Keratinocyte (primary cell): ENCODE results near the gene TAF4. TPM values are rescaled to one million over a fixed set of nuclear protein-coding genes. Genes with fewer than 3 reads are reported as not detected.

Experiments used
- DNase-seq: peaks from one replicate; pipeline ENCODE4 v3.0.0-alpha.2; 2011; ENCODE audit warnings: low read depth, missing footprints, low spot score
- FAIRE-seq: peaks from 2 replicates; lab custom pipeline; 2011; peaks lifted over from hg19 to GRCh38; lab: Jason Lieb, UNC
- H2AFZ ChIP-seq: 2 replicates; pipeline ENCODE4 v1.6.0; 2012; ENCODE audit warnings: low read length, control low read depth, inconsistent platforms; ENCODE audit not compliant: control insufficient read depth
- H3K27ac ChIP-seq: 2 replicates; pipeline ENCODE4 v1.5.1; 2011; ENCODE audit warnings: low read length; ENCODE audit not compliant: control insufficient read depth, insufficient read depth
- H3K27me3 ChIP-seq: 3 replicates; pipeline ENCODE4 v1.6.0; 2011; ENCODE audit warnings: low read length; ENCODE audit not compliant: control insufficient read depth, insufficient read depth; ENCODE audit errors: extremely low read depth
- H3K36me3 ChIP-seq, 2 experiments: 2 replicates in 1 of 2; 3 replicates in 1 of 2; pipeline ENCODE4 v1.5.1; 2011; ENCODE audit warnings: low read length in 2 of 2, mild to moderate bottlenecking in 1 of 2; ENCODE audit not compliant: control insufficient read depth in 2 of 2, insufficient read depth in 2 of 2; ENCODE audit errors: extremely low read depth in 1 of 2
- H3K4me1 ChIP-seq: 3 replicates; pipeline ENCODE4 v1.5.1; 2011; ENCODE audit warnings: low read length; ENCODE audit not compliant: control insufficient read depth, insufficient read depth; ENCODE audit errors: extremely low read depth
- H3K4me2 ChIP-seq: 3 replicates; pipeline ENCODE4 v1.6.0; 2011; ENCODE audit warnings: low read depth, low read length; ENCODE audit not compliant: control insufficient read depth, insufficient read depth; ENCODE audit errors: extremely low read depth
- H3K4me3 ChIP-seq, 3 experiments: fragments of 200-600 bp in 1 of 3; sonication (generic) in 1 of 3; 2 replicates in 2 of 3; 3 replicates in 1 of 3; pipeline ENCODE4 v1.5.1; 2011 to 2016; ENCODE audit warnings: low read length in 3 of 3, mild to moderate bottlenecking in 3 of 3, control low read depth in 2 of 3, inconsistent platforms in 1 of 3, low read depth in 1 of 3, mixed read lengths in 1 of 3, mixed run types in 1 of 3, moderate library complexity in 1 of 3; ENCODE audit not compliant: control insufficient read depth in 2 of 3, insufficient read depth in 2 of 3; ENCODE audit errors: extremely low read depth in 1 of 3
- H3K79me2 ChIP-seq: 2 replicates; pipeline ENCODE4 v1.6.0; 2012; ENCODE audit warnings: low read length; ENCODE audit not compliant: control insufficient read depth, insufficient read depth
- H3K9ac ChIP-seq: 3 replicates; pipeline ENCODE4 v1.6.0; 2011; ENCODE audit warnings: low read length; ENCODE audit not compliant: control insufficient read depth, insufficient read depth; ENCODE audit errors: extremely low read depth
- H3K9me1 ChIP-seq: 3 replicates; pipeline ENCODE4 v1.6.0; 2011; ENCODE audit warnings: low read length; ENCODE audit not compliant: control insufficient read depth, insufficient read depth; ENCODE audit errors: extremely low read depth
- H3K9me3 ChIP-seq: 2 replicates; pipeline ENCODE4 v1.5.1; 2012; ENCODE audit warnings: low read depth, low read length; ENCODE audit not compliant: control insufficient read depth
- H4K20me1 ChIP-seq: 3 replicates; pipeline ENCODE4 v1.6.0; 2011; ENCODE audit warnings: low read length; ENCODE audit not compliant: control insufficient read depth, insufficient read depth; ENCODE audit errors: extremely low read depth
- EZH2 ChIP-seq: IDR thresholded peaks from one replicate; pipeline ENCODE4 v1.6.1; 2012; ENCODE audit warnings: inconsistent platforms, mild to moderate bottlenecking, low read length, moderate library complexity
- dilution Hi-C: fragments of 300-500 bp; cut with MboI; formaldehyde crosslinking; loops from one replicate; pipeline ENCODE4 v1.7.0; 2020; ENCODE audit warnings: low sequenced_read_pairs; ENCODE audit not compliant: extremely low pct_ligation_motif_present
- polyA plus RNA-seq, 5 experiments: library from polyadenylated mRNA; depleted of rRNA in 3 of 5; stranded (reverse) in 3 of 5; stranded (forward) in 1 of 5; unstranded in 1 of 5; fragments of >200 nt; gene quantifications; 1 replicate in 1 of 5; 2 replicates in 3 of 5; 3 replicates in 1 of 5; pipeline versions ENCODE4 v1.2.1 to v1.2.3, GENCODE V29; 2011 to 2012; ENCODE audit warnings: missing spikeins in 2 of 5, low read depth in 1 of 5, low replicate concordance in 1 of 5
- TF ChIP-seq, protein P1 (sequence below), 3 experiments: IDR thresholded peaks in 1 of 3; conservative IDR thresholded peaks in 1 of 3; optimal IDR thresholded peaks in 1 of 3; 2 replicates in 2 of 3; 3 replicates in 1 of 3; pipeline versions ENCODE3 to v1.5.1; 2011; ENCODE audit warnings: low read length in 3 of 3, mild to moderate bottlenecking in 3 of 3, moderate library complexity in 2 of 3, control low read depth in 1 of 3, inconsistent platforms in 1 of 3; ENCODE audit not compliant: insufficient read depth in 2 of 3; ENCODE audit errors: extremely low read depth in 1 of 3

The TAF4 gene
- polyA plus RNA-seq, 1 donor (not counting 4 experiments of a cell fraction or from before 2014, with no cell fraction given): 3.3 TPM

DNA sequence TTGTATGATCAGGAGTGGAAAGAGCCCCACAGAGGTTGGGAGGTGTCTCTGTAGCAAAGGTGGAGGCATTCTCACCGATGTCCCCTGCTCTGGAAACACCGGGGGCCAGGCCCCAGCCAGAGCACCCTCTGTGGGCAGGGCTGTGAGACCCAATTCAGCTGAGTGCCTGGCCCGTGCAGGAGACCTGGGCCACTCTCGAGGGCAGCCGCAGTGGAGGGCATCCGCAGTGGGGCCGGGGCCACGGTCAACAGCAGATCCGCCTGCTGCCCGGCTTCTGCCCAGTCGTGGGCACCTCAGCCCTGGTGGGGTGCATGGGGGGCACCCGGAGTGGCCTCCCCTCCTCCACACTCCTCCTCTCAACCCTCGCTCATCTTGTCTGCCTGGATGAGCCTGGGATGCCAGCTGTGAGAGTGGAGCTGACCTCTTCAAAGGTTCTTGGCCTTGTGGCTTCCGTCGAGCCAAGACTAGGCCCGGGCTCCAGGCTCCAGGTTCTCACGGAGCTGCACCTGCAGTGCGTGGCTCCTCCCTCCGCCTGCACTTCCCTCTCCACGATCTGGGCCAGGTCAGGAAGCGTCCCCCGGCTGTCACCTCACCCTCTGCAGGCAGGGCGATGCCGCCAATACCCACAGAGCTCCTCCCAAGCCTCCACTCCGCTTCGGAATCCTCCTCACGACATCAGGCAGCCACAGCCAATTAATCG lies 134.8 kb downstream of the TAF4 start:
- no peak for FAIRE-seq
- H3K9me1 ChIP-seq: no peaks in the 10 kb centered on the region
- H4K20me1 ChIP-seq: no peaks in the 10 kb centered on the region
- DNase-seq: no peak
- H3K79me2 ChIP-seq: no peaks in the 10 kb centered on the region
- no peaks in the 10 kb centered on the region for H3K9me3 ChIP-seq
- no peaks in the 10 kb centered on the region for H3K36me3 ChIP-seq
- no peak for TF ChIP-seq EZH2
- TF ChIP-seq, protein P1, sequence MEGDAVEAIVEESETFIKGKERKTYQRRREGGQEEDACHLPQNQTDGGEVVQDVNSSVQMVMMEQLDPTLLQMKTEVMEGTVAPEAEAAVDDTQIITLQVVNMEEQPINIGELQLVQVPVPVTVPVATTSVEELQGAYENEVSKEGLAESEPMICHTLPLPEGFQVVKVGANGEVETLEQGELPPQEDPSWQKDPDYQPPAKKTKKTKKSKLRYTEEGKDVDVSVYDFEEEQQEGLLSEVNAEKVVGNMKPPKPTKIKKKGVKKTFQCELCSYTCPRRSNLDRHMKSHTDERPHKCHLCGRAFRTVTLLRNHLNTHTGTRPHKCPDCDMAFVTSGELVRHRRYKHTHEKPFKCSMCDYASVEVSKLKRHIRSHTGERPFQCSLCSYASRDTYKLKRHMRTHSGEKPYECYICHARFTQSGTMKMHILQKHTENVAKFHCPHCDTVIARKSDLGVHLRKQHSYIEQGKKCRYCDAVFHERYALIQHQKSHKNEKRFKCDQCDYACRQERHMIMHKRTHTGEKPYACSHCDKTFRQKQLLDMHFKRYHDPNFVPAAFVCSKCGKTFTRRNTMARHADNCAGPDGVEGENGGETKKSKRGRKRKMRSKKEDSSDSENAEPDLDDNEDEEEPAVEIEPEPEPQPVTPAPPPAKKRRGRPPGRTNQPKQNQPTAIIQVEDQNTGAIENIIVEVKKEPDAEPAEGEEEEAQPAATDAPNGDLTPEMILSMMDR (optimal IDR thresholded peaks at IDR 0.05 in 1 of 3, IDR thresholded peaks at IDR 0.05 in 1 of 3, conservative IDR thresholded peaks at IDR 0.05 in 1 of 3; ENCODE audit: extremely low read depth in 1 of 3, insufficient read depth in 2 of 3, low read length in 3 of 3): no peak
- H3K4me3 ChIP-seq: no peak overlapping the region
- dilution Hi-C loops: no loop called here
- no peak overlapping the region for H3K27ac ChIP-seq
- H3K9ac ChIP-seq: no peak overlapping the region
- H3K4me1 ChIP-seq: no peaks in the 10 kb centered on the region
- no peaks in the 10 kb centered on the region for H3K27me3 ChIP-seq
- H3K4me2 ChIP-seq: no peak overlapping the region
- no peak overlapping the region for H2AFZ ChIP-seq

DNA sequence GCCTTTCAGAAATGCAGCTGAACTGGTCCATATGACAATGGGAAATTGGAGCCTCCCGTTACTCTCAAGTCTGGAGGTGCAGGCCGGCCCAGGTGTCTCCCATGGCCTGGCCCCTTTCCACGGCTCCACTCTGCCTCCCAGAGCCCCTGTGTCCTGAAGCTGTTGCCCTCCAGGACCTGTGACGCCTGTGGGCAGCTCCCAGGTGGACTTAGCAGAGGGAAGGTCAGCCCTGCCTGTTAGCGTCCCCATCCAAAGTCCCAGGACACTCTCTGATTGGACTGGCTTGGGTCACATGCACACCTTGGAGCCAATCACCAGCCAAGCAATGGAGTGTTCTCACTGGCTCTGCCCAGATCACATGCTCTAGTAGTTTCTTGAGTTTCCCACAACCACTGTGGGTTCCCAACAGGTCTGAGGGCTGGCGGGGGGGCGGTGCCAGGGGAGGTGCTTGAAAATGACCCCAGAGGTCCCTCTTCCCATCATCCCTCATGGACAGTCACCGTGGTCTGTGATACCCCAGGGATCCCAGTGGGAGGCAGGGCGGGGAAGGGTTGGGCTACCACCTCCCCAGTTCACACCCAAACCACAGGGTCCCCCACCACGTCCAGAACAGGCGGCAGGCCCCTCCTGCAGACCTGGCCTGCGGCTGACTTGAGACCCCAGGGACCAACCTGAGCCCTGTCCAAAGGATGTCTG lies 135.6 kb downstream of the TAF4 start:
- H3K9me3 ChIP-seq: no peaks in the 10 kb centered on the region
- no peaks in the 10 kb centered on the region for H3K9me1 ChIP-seq
- dilution Hi-C loops: no loop called here

More for the DNA sequence above, 135.6 kb downstream of the TAF4 start:
- H3K79me2 ChIP-seq: no peaks in the 10 kb centered on the region
- no peak overlapping the region for H3K4me2 ChIP-seq
- no peak for FAIRE-seq
- no peaks in the 10 kb centered on the region for H3K36me3 ChIP-seq
- no peak overlapping the region for H2AFZ ChIP-seq
- no peaks in the 10 kb centered on the region for H3K27me3 ChIP-seq
- no peak for DNase-seq
- TF ChIP-seq, protein P1 (optimal IDR thresholded peaks at IDR 0.05 in 1 of 3, IDR thresholded peaks at IDR 0.05 in 1 of 3, conservative IDR thresholded peaks at IDR 0.05 in 1 of 3; ENCODE audit: extremely low read depth in 1 of 3, insufficient read depth in 2 of 3, low read length in 3 of 3): no peak
- TF ChIP-seq EZH2: no peak
- H3K9ac ChIP-seq: no peak overlapping the region
- H3K4me1 ChIP-seq: no peaks in the 10 kb centered on the region
- H3K4me3 ChIP-seq: no peak overlapping the region
- no peak overlapping the region for H3K27ac ChIP-seq
- H4K20me1 ChIP-seq: no peaks in the 10 kb centered on the region
